HEK293 (cell line): ENCODE results near the gene PHLDB3.

Source experiments
- ELK4 ChIP-seq: IDR thresholded peaks from 2 replicates; pipeline ENCODE4 v1.6.1; 2011; ENCODE audit warnings: mild to moderate bottlenecking, low read depth, low read length, borderline replicate concordance
- GFI1B ChIP-seq: fragments of 450-650 bp; formaldehyde crosslinking; IDR thresholded peaks from 2 replicates; pipeline ENCODE4 v1.5.1; 2016; ENCODE audit warnings: missing biosample characterization, missing genetic modification characterization
- GLIS2 ChIP-seq: fragments of 450-650 bp; formaldehyde crosslinking; IDR thresholded peaks from 2 replicates; pipeline ENCODE4 v1.5.1; 2016; ENCODE audit warnings: missing biosample characterization, missing genetic modification characterization
- PRDM2 ChIP-seq: fragments of 450-650 bp; formaldehyde crosslinking; IDR thresholded peaks from 2 replicates; pipeline ENCODE4 v1.5.1; 2016; ENCODE audit warnings: missing biosample characterization, missing genetic modification characterization, borderline replicate concordance
- SETDB1 ChIP-seq: IDR thresholded peaks from one replicate; pipeline ENCODE4 v1.6.1; 2017; ENCODE audit warnings: mild to moderate bottlenecking, low read length, moderate library complexity, mixed read lengths; ENCODE audit not compliant: insufficient read length
- SP3 ChIP-seq: fragments of 450-650 bp; formaldehyde crosslinking; IDR thresholded peaks from 2 replicates; pipeline ENCODE4 v1.5.1; 2016; ENCODE audit warnings: missing biosample characterization, missing genetic modification characterization
- TRIM28 ChIP-seq: IDR thresholded peaks from 2 replicates; pipeline ENCODE4 v1.6.1; 2011; ENCODE audit warnings: low read length, control low read depth, borderline replicate concordance
- ZBTB11 ChIP-seq: fragments of 450-650 bp; formaldehyde crosslinking; conservative IDR thresholded peaks from 2 replicates; pipeline ENCODE4 v1.5.1; 2016; ENCODE audit warnings: low read depth, missing biosample characterization, missing genetic modification characterization
- ZBTB17 ChIP-seq: fragments of 450-650 bp; formaldehyde crosslinking; IDR thresholded peaks from 2 replicates; pipeline ENCODE4 v1.5.1; 2016; ENCODE audit warnings: missing biosample characterization, missing genetic modification characterization
- ZNF140 ChIP-seq: fragments of 450-650 bp; formaldehyde crosslinking; IDR thresholded peaks from 2 replicates; pipeline ENCODE4 v1.5.1; 2016; ENCODE audit warnings: missing biosample characterization, missing genetic modification characterization
- ZNF2 ChIP-seq: fragments of 450-650 bp; formaldehyde crosslinking; IDR thresholded peaks from 2 replicates; pipeline ENCODE4 v1.5.1; 2016; ENCODE audit warnings: missing biosample characterization, missing genetic modification characterization
- ZNF280D ChIP-seq: fragments of 450-650 bp; formaldehyde crosslinking; IDR thresholded peaks from 2 replicates; pipeline ENCODE4 v1.5.1; 2016; ENCODE audit warnings: missing biosample characterization, missing genetic modification characterization
- ZNF350 ChIP-seq: fragments of 450-650 bp; formaldehyde crosslinking; IDR thresholded peaks from 2 replicates; pipeline ENCODE4 v1.5.0; 2017; ENCODE audit warnings: missing biosample characterization, mild to moderate bottlenecking, missing genetic modification characterization
- ZNF518A ChIP-seq: fragments of 450-650 bp; formaldehyde crosslinking; conservative IDR thresholded peaks from 2 replicates; pipeline ENCODE4 v1.5.1; 2016; ENCODE audit warnings: low read depth, missing biosample characterization, missing genetic modification characterization
- ZNF521 ChIP-seq: fragments of 450-650 bp; formaldehyde crosslinking; IDR thresholded peaks from 2 replicates; pipeline ENCODE4 v1.5.1; 2017; ENCODE audit warnings: missing biosample characterization, mild to moderate bottlenecking, missing genetic modification characterization
- ZNF555 ChIP-seq: fragments of 450-650 bp; formaldehyde crosslinking; conservative IDR thresholded peaks from 2 replicates; pipeline ENCODE4 v1.5.1; 2017; ENCODE audit warnings: missing biosample characterization, mild to moderate bottlenecking, missing genetic modification characterization, inconsistent platforms
- ZNF558 ChIP-seq: fragments of 450-650 bp; formaldehyde crosslinking; IDR thresholded peaks from 2 replicates; pipeline ENCODE4 v1.5.1; 2016; ENCODE audit warnings: missing biosample characterization, missing genetic modification characterization
- ZNF600 ChIP-seq: fragments of 450-650 bp; formaldehyde crosslinking; IDR thresholded peaks from 2 replicates; pipeline ENCODE4 v1.5.1; 2016; ENCODE audit warnings: missing biosample characterization, missing genetic modification characterization
- ZNF660 ChIP-seq: fragments of 450-650 bp; IDR thresholded peaks from 2 replicates; pipeline ENCODE4 v1.5.1; 2018; ENCODE audit warnings: missing biosample characterization, mild to moderate bottlenecking, missing genetic modification characterization
- ZNF707 ChIP-seq: fragments of 450-650 bp; formaldehyde crosslinking; IDR thresholded peaks from 2 replicates; pipeline ENCODE4 v1.5.1; 2016; ENCODE audit warnings: missing biosample characterization, missing genetic modification characterization
- ZSCAN23 ChIP-seq: fragments of 450-650 bp; formaldehyde crosslinking; IDR thresholded peaks from 2 replicates; pipeline ENCODE4 v1.5.1; 2016; ENCODE audit warnings: missing biosample characterization, missing genetic modification characterization

PHLDB3 gene

GRCh38 chr19:43462785-43463380, 41.7 kb downstream of the PHLDB3 start (continued):
- TF ChIP-seq ZNF280D (tag by site-specific recombination) (no peak), ZNF707 (tag by site-specific recombination) (no peak), ZNF2 (tag by site-specific recombination) (no peak), ZSCAN23 (tag by site-specific recombination) (no peak), ELK4 (no peak), ZBTB11 (no peak), ZNF555 (no peak), ZNF600 (tag by site-specific recombination) (peak; percentile 71; the same call in 1 of the 2 replicates), SETDB1 (no peak), ZBTB17 (peak; percentile 73), GLIS2 (tag by site-specific recombination) (no peak), ZNF518A (tag by site-specific recombination) (no peak), ZNF350 (tag by site-specific recombination) (no peak), ZNF521 (no peak), ZNF660 (tag by site-specific recombination) (no peak), PRDM2 (tag by site-specific recombination) (no peak), ZNF558 (tag by site-specific recombination) (no peak), TRIM28 (no peak), GFI1B (no peak), ZNF140 (no peak), SP3 (tag by site-specific recombination) (no peak)
